Spleen (tissue), 11 donors: ENCODE results near the gene SMG6. TPM values are rescaled to one million over a fixed set of nuclear protein-coding genes. Genes with fewer than 3 reads are reported as not detected.

Source experiments
- DNase-seq: peaks from one replicate; pipeline ENCODE4 v3.0.0-alpha.2; 2020
- H3K27ac ChIP-seq, 8 donors: fragments of 200-600 bp; sonication (generic) in 7 of 8; 1 replicate in 4 of 8; 2 replicates in 4 of 8; pipeline versions ENCODE4 v1.5.0 to v1.8.0; 2016 to 2021; ENCODE audit warnings: inconsistent platforms in 4 of 8, mild to moderate bottlenecking in 4 of 8, moderate library complexity in 1 of 8
- H3K27me3 ChIP-seq, 7 donors: fragments of 200-600 bp; sonication (generic) in 6 of 7; replicated peaks in 1 of 7; 1 replicate in 4 of 7; 2 replicates in 3 of 7; pipeline versions ENCODE4 v1.5.0 to v1.8.0; 2016 to 2021; ENCODE audit warnings: inconsistent platforms in 3 of 7, mild to moderate bottlenecking in 1 of 7
- H3K36me3 ChIP-seq, 6 donors: fragments of 200-600 bp; sonication (generic) in 5 of 6; 1 replicate in 4 of 6; 2 replicates in 2 of 6; pipeline versions ENCODE4 v1.5.0 to v1.8.0; 2016 to 2021; ENCODE audit warnings: inconsistent platforms in 2 of 6
- H3K4me1 ChIP-seq, 6 donors: fragments of 200-600 bp; sonication (generic) in 5 of 6; 1 replicate in 3 of 6; 2 replicates in 3 of 6; pipeline versions ENCODE4 v1.5.0 to v1.8.0; 2016 to 2021; ENCODE audit warnings: inconsistent platforms in 3 of 6
- H3K4me3 ChIP-seq, 8 donors: fragments of 200-600 bp; sonication (generic) in 7 of 8; 1 replicate in 4 of 8; 2 replicates in 4 of 8; pipeline versions ENCODE4 v1.5.0 to v1.8.0; 2016 to 2021; ENCODE audit warnings: inconsistent platforms in 4 of 8, mild to moderate bottlenecking in 4 of 8, moderate library complexity in 2 of 8
- H3K9me3 ChIP-seq, 8 donors: fragments of 200-600 bp; sonication (generic) in 7 of 8; 1 replicate in 4 of 8; 2 replicates in 4 of 8; pipeline versions ENCODE4 v1.5.0 to v1.8.0; 2016 to 2021; ENCODE audit warnings: inconsistent platforms in 4 of 8
- CTCF ChIP-seq, 11 experiments: fragments of 200-600 bp in 7 of 11; fragments of 450-650 bp in 4 of 11; sonication (generic) in 4 of 11; IDR thresholded peaks in 8 of 11; conservative IDR thresholded peaks in 3 of 11; 1 replicate in 7 of 11; 2 replicates in 4 of 11; pipeline versions ENCODE4 v1.4.0 to v1.8.0; 2016 to 2021; ENCODE audit warnings: antibody characterized with exemption in 11 of 11, inconsistent platforms in 4 of 11, mild to moderate bottlenecking in 1 of 11
- POLR2A ChIP-seq, 3 donors: fragments of 450-650 bp; IDR thresholded peaks; one replicate each; pipeline ENCODE4 v1.5.1; 2017; ENCODE audit warnings: antibody characterized with exemption in 3 of 3, mild to moderate bottlenecking in 1 of 3
- POLR2AphosphoS5 ChIP-seq, 3 donors: sonication (generic); formaldehyde crosslinking; IDR thresholded peaks; one replicate each; pipeline ENCODE4 v1.5.1; 2017; ENCODE audit warnings: antibody characterized with exemption in 3 of 3
- WGBS, 5 donors: extraction: QIAGEN DNeasy Blood & Tissue Kit in 3 of 5; methylation state at CpG; one replicate each; pipeline versions ENCODE4 v1.1.5 to v1.1.7; 2013 to 2018; 5-methylcytosine and 5-hydroxymethylcytosine counted together
- intact Hi-C: fragments of 100-400 bp; cut with DNase I; formaldehyde crosslinking; loops from one replicate; pipeline ENCODE4 v1.15.0; 2023; ENCODE audit warnings: low total_unique reads
- polyA plus RNA-seq, 3 donors: library from polyadenylated mRNA; stranded (reverse); fragments of 200-250 nt; gene quantifications; one replicate each; pipeline ENCODE4 v1.2.1, GENCODE V29; 2013
- total RNA-seq, 7 donors: library from RNA; depleted of rRNA in 3 of 7; stranded (reverse); fragments of >200 nt in 3 of 7; fragmentation: NEBNext Ultra II Directional in 4 of 7; extraction: Animal tissue kit (Norgen Biotek cat#: 25700) in 4 of 7; gene quantifications; one replicate each; pipeline versions ENCODE4 v1.1.0 to v1.2.1, GENCODE V29; 2016 to 2021
- donor health status: healthy with polysubstance abuse.
- donor health status: DM: no; HTN: no; CAD: no; lungs with moderate emphysema.
- donor health status: DM: no; HTN: no; CAD: no.
- donor health status: Bipolar disorder and iron deficiency.
- donor health status: healthy.
- donor health status: DM: no; HTN: no; CAD: no.
- donor health status: DM: yes; HTN: yes; CAD: no.

SMG6 gene
- total and polyA plus RNA-seq, 10 donors, result 9.7 to 44.2 (median 28.0) TPM

GRCh38 chr17:2181206-2181896 lies 122.2 kb downstream of the SMG6 start:
- WGBS, 5 donors, result 76 to 82% (median 79%) methylated on average over 13 of the region's 13 CpGs
- intact Hi-C loops, result no loop called here
- no peak for DNase-seq

GRCh38 chr17:2180768-2181167 lies 122.8 kb downstream of the SMG6 start:
- intact Hi-C loops, result no loop called here
- no peaks in the 10 kb centered on the region for H3K27me3 ChIP-seq
- peaks cover 0 to 92% (median 13%) of the 10 kb centered on the region in 6 donors for H3K36me3 ChIP-seq
- TF ChIP-seq POLR2A (IDR thresholded peaks at IDR 0.05), result no peak
- TF ChIP-seq CTCF (IDR thresholded peaks at IDR 0.05 in 8 of 11, conservative IDR thresholded peaks at IDR 0.05 in 3 of 11), result no peak
- TF ChIP-seq POLR2AphosphoS5 (IDR thresholded peaks at IDR 0.05), result no peak
- no peaks in the 10 kb centered on the region for H3K9me3 ChIP-seq
- WGBS, 5 donors, result 61 to 97% (median 74%) methylated on average over 2 of the region's 2 CpGs
- DNase-seq, result no peak
- H3K4me3 ChIP-seq, result no peak overlapping the region
- peak overlapping the region in 6 of 8 donors; percentile 68 to 85 (median 75) for H3K27ac ChIP-seq
- peaks cover 17 to 72% (median 53%) of the 10 kb centered on the region in 6 donors for H3K4me1 ChIP-seq

More at GRCh38 chr17:2181206-2181896, 122.2 kb downstream of the SMG6 start:
- Histone ChIP-seq H3K36me3 (peaks cover 0 to 92% (median 19%) of the 10 kb centered on the region in 6 donors), H3K9me3 (no peaks in the 10 kb centered on the region), H3K4me3 (no peak overlapping the region), H3K27ac (peak overlapping the region; percentile 3 to 85 (median 74)), H3K4me1 (peaks cover 17 to 66% (median 49%) of the 10 kb centered on the region in 6 donors), H3K27me3 (no peaks in the 10 kb centered on the region)
- TF ChIP-seq POLR2AphosphoS5 (IDR thresholded peaks at IDR 0.05) (peak in 2 of 3 donors; percentile 49 to 56), CTCF (IDR thresholded peaks at IDR 0.05 in 8 of 11, conservative IDR thresholded peaks at IDR 0.05 in 3 of 11) (no peak), POLR2A (IDR thresholded peaks at IDR 0.05) (peak in 1 of 3 donors; percentile 10)

- H3K27me3 ChIP-seq, result no peaks in the 10 kb centered on the region
- peak in 2 of 3 donors; percentile 28 to 81 for TF ChIP-seq POLR2AphosphoS5 (IDR thresholded peaks at IDR 0.05)
- TF ChIP-seq CTCF (IDR thresholded peaks at IDR 0.05 in 8 of 11, conservative IDR thresholded peaks at IDR 0.05 in 3 of 11), result no peak
- intact Hi-C loops, result loop anchor here (10.0 kb wide), 1 partner anchor 55 kb away; no protein-coding TSS in a partner anchor
- H3K4me3 ChIP-seq, result no peak overlapping the region
- no peaks in the 10 kb centered on the region for H3K9me3 ChIP-seq
- 29 to 44% (median 42%) methylated on average over 6 to 9 of the region's 9 CpGs for WGBS, 5 donors
- peaks cover 0 to 90% (median 10%) of the 10 kb centered on the region in 6 donors for H3K36me3 ChIP-seq
- no peak for DNase-seq
- peak overlapping the region; percentile 42 to 85 (median 70) for H3K27ac ChIP-seq
- H3K4me1 ChIP-seq, result peaks cover 17 to 82% (median 60%) of the 10 kb centered on the region in 6 donors
Measured at GRCh38 chr17:2179615-2180295, 123.8 kb downstream of the SMG6 start.
